GM21381 (cell line): ENCODE results near the gene MAGI3.

Experiments
- ATAC-seq: cut with Tn5 transposase; IDR thresholded peaks from one replicate; pipeline ENCODE4 v1.9.1; 2021; ENCODE audit warnings: mild to moderate bottlenecking, moderate library complexity; ENCODE audit not compliant: unreplicated experiment

Gene MAGI3

DNA sequence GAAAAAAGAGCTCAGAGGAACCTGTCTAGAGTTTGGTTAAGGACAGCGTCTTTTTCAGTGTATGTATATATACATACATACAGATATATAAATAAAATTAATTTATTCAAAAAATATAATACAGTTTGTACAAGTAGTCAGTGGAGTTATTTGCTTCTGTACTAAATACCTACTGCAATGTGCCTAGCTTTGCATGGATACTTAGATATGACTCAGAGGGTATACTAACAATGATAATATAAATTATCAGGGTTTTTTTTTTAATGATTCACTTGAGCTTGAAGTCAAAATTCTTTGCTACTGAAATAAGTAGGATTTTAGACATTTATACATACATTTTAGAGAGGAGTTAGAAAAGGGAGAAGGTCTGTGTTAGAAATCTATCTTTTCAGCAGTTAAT lies 251.1 kb downstream of the MAGI3 start:
- no peak for ATAC-seq

DNA sequence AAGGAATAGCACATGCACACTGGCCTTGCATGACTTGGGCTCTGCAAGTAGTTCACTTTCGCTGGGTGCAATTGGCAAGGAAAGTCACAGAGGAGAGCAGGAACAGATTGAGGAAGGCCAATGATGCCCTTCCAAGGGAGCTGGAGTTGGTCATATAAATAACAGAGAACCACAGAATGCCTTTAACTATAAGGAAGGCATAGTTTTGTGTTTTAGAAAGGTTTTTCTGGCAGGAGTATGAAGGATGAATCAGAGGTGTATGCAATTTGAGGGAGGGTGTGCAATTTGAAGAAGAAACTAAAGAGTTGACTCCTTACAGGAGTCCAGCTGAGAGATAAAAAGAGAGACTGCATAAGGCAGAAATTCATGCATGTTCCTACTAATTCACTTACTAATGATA lies 256.8 kb downstream of the MAGI3 start:
- no peak for ATAC-seq

DNA sequence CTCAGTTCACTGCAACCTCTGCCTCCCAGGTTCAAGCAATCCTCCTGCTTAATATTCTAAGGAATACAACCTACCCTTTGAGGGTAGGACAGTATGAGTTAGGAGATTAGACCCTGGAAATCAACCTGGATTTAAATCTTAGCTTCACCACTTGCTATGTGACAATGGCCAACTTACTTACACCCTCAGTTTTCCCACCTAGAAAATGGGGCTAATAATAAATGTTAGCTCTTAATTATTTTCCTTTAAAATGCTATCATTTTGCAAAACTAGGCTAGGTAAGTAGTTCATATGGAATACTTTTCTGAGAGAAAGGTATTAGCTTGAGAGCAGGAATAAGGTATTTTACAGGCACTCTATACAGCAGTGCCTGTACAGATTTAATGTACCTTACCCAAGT lies 258.2 kb downstream of the MAGI3 start:
- ATAC-seq: no peak

DNA sequence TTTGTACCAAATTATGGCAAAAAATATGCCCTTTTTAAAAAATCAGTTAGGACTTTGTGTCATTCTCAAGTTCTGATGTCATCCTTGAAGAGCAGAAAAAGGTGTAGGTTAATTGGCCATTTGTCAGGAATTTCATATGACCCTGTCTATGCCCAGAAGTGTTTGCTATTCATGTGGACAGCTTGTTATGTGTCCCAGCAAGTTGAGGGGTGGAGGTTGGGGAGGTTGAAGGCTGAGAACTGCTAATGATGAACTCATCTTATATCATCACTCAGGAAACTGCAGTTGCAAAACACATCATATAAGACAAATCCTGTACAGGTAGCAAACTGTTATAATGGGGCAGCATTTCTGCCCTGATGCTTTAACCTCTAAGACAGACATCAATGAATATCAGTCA lies 262.5 kb downstream of the MAGI3 start:
- no peak for ATAC-seq

DNA sequence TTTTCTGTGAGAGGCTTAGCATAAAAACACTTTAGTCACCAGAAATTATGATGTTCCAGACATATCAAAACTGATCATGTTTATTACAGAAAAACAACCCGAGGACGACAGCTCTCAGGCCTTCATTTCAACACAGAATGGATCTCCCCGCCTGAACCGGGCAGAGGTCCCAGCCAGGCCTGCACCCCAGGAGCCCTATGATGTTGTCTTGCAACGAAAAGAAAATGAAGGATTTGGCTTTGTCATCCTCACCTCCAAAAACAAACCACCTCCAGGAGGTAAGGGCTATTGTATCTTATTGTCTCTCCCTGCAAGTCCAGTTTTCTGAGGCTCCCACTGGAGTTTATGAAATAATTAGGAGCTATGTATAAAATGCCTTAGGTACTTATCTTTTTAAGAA lies 263.4 kb downstream of the MAGI3 start:
- no peak for ATAC-seq

DNA sequence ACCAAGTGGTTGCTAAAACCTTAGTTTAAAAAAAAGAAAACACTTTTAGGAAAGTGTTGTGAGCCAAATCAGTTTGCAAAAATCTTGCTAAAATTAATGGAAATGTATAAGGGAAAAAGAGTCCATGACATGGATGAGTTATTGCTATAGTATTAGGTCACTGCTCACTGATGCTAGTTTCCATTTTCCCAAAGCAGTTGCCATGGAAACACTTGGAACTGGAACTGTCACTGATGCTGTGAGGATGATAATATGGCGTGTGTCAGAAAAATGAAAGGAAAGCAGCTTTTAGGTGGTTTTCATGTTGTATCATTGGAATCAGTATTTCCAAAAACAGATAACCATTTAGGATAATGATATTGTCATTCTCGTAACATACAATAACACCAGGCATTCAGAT lies 264.6 kb downstream of the MAGI3 start:
- ATAC-seq: no peak

DNA sequence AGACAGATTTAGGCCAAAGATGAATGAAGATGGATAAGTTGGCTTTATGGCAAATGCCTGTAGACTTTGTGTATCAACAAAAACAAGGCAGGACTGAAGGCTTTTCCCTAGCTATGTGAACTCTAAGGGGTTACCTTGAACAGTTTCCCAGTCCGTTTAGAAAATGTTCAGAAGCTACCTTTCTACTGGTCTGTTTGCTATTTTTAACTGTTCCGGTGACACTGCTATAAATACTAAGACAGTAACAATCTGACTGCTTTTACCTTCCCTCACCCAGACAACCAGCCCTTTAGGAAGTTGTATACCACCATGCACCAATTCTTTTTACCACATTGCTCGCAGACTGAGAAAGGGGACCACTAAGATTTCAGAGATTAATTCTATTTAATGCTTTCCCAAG lies 266.8 kb downstream of the MAGI3 start:
- ATAC-seq: no peak

DNA sequence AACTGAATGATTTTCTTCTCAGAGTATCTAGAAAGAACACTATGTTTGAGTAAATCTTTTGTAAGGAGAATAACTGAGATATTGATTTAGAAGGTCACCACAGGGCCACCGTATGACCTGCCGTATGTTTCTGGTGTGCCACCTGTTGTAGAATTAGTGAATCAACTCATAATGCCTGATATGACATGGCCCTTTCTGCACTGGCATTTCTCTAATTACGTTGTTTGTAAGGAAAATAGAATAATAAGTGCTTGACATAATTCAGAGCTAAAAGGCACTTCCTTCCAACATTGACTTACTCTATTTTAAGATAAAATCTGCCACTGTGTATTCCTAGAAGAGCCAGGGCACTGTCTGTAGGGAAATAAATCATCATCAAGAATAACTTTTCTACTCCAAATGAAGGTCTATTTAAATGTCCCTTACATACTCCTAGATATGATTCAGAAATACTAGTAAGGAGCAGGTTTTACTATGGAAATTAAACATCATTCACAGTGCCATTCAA lies 267.3 kb downstream of the MAGI3 start:
- ATAC-seq: no peak

DNA sequence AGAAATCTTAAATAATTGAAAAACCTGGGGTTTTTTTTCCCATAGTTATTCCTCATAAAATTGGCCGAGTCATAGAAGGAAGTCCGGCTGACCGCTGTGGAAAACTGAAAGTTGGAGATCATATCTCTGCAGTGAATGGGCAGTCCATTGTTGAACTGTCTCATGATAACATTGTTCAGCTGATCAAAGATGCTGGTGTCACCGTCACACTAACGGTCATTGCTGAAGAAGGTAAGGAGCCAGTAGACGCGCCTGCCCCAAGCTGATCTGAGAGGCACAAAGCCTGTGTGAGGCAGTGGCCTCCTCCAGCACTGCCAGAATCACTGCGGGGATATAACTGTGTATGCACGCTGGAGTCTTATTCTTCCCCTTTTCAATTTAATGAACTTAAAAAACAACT lies 268.7 kb downstream of the MAGI3 start:
- no peak for ATAC-seq

DNA sequence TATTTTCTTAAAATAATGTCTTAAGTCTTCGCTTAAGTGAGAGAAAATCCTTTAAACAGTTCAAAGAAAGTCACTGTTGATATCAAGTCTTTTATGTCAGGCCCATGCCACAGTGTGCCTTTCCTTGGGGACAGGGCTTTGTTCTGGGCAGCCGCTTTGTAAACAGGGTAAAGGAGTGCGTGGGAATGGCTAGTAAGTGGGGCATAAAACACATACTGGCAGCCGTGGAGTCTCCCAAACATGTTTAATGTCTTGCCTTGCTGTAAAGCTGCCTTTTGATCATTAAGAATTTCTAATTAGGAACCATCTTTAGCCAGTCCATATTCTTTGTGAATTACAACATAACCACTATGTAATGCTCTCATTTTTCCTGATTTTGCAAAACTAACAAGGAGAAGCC lies 269.2 kb downstream of the MAGI3 start:
- ATAC-seq: no peak

DNA sequence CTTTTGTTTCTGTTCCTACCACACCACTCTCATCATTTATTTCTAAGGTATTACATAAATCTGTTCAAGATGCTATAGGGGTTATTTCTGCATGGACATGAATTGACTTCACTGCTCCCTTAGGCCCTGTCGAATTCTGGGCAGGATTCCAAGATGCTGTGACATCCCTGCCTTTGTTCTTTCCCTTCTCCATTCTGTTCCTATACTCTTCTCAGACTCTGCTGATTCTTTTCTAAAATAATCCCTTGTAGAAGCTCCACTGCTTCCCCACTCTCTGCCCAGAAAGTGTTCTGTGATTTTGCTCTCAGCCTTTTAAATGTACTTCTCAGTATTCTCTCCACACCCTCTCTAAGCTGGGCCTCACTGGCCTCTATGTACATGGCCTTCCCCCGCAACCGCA lies 269.8 kb downstream of the MAGI3 start:
- no peak for ATAC-seq

DNA sequence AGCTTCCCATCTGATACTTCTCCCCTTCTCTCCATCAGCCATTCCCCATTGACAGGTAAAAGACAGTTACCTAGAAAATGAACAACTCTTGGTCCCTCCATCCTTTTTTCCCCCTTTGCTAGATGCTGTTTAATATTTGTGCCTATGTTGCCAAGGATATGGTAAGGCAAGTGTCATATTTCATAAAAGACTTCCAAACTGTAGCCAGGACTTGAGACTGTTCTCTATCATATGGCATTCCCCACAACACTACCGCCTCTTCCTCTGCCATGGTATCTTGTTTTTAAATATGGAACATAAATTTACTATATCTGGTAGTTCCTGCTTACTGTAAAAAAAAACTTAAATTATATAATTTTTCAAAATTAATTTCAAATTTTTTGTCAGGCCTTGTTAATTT lies 271.8 kb downstream of the MAGI3 start:
- no peak for ATAC-seq

DNA sequence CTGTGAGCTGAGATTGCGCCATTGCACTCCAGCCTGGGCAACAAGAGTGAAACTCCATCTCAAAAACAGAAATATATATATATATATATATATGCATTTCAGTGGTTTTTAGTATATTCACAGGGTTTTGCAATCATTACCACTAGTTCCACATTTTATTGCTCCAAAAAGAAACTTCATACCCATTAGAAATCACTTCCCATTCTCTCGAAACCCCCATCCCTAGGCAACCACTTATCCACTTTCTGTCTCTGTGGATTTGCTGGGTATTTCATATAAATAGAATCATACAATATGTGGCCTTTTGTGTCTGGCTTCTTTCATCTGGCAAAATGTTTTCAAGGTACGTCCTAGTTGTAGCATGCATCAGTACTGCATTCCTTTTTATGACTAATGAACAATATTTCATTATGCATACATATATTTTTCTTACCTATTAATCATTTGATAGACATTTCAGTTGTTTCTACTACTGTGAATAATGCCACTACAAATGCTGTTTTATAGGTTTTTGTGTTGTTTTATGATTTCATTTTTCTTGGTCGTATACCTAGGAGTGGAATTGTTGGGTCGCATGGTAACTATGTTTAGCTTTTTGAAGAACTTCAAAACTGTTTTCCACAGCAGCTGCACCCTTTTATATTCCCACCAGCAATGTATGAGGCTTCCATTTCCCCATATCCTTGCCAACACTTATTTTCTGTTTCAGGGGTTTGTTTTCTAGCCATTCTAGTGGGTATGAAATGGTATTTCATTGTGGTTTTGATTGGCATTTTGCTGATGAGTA lies 273.0 kb downstream of the MAGI3 start:
- ATAC-seq: no peak

DNA sequence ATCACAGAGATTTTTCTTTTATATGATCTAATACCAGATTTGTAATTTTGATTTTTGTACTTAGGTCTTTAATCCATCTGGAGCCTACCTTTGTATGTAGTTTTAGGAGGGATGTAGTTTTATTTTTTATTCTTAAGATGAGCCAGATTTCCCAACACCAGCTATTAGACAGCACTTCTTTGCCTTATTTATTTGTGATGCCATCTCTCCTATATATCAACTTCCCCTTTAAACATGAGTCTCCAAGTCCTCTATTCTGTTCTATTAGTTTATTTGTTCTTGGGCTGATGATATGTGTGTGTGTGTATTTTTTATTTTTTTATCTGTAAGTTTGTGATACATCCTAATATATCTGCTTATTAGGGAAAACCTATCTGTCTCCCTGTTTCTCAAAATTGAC lies 274.8 kb downstream of the MAGI3 start:
- ATAC-seq: no peak

DNA sequence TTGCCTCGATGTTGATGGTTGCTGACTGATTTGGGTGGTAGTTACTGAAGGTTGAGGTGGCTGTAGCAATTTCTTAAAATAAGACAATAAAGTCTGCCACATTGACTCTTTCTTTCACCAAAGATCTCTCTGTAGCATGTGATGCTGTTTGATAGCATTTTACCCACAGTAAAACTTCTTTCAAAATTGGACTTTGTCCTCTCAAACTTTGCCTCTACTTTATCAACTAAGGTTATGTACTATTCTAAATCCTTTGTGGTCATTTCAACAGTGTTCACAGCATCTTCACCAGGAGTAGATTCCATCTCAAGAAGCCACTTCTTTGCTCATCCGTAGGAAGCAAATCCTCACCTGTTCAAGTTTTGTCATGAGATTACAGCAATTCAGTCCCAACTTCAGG lies 275.8 kb downstream of the MAGI3 start:
- ATAC-seq: no peak

DNA sequence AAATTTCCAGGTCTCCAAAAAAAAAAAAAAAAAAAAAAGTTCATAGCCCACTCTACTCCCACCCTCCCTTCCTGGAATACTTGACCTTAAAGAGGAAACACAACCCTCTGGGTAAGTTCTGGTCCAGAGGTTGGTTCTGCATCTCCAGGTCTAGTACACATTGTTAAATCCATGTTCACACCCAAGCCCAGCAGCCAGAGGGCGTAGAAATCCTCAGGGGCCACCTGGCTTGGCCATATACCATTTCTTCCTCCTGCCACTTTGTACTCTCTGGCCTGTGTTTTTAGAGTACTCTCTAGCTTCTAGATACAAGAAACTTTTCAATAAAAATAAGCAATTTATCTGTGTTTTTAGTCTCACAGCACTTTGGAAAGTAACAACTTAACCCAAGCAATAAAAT lies 279.7 kb downstream of the MAGI3 start:
- ATAC-seq: no peak

DNA sequence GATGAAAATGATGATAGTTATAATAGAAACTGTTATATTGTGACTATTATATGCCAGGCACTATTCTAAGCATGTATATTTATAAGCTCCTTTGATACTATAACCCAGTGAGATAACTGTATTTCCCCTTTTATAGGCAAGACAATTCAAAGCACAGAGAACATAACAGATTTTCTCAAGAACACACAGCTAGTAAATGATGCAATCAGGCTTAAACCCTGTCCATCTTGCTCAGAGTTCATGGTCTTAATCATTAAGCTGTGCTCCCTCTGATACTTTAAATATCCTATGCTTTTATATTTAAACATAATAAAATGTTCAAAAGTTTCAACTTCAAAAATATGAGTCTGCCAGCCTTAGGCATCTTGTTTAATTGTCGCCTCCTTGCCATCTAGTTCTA lies 280.3 kb downstream of the MAGI3 start:
- no peak for ATAC-seq

DNA sequence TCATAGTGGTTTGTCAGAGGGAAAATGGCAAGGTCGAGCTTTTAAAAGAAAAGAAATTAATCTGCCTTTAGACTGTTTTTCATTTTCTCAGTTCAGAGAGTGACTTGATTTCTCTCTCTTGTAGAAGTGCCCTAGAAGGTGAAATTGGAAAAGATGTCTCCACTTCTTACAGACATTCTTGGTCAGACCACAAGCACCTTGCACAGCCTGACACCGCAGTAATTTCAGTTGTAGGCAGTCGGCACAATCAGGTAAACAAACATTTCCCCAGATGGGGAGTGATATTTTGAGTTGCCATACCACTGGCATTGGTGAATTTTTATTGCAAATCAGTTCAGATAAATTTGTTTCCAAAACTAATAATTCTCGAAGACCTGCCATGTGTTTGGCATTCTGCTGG lies 282.2 kb downstream of the MAGI3 start:
- ATAC-seq: no peak

DNA sequence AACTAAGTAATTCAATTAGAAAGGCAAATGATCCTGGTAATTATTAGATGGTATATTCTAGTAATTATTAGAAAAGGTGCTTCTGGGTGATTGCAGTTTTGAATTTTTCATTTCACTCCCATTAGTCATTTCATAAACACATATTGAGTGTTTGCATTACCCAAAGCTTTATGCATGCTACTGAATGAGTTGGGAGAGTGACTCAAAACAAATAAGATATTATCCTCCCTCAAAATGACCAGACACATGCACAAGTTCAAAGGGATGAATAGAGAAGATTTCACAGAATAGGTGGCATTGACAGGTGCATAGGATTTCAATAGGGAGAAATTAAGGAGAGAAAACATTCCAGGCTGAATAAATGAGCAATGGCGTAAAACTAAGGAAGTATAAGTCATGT lies 284.3 kb downstream of the MAGI3 start:
- ATAC-seq: no peak

DNA sequence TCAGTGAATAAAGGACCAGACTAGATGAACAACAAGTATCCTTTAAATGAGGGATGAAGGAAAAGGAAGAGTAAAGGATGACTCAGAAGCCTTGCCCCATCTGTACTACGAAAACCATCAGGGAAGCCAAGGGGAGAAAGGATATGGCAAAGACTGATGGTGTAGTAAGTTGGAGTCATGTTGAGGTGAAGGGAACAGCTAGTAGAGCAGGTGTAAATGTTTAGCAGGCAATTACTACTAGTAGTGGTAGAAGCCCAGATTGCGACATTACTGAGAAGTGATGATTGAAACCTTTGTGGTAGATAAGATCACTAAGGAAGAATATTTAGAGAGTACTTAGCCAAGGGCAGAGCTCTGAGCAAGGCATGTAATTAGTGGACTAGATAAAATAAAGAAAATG lies 285.0 kb downstream of the MAGI3 start:
- ATAC-seq: no peak

DNA sequence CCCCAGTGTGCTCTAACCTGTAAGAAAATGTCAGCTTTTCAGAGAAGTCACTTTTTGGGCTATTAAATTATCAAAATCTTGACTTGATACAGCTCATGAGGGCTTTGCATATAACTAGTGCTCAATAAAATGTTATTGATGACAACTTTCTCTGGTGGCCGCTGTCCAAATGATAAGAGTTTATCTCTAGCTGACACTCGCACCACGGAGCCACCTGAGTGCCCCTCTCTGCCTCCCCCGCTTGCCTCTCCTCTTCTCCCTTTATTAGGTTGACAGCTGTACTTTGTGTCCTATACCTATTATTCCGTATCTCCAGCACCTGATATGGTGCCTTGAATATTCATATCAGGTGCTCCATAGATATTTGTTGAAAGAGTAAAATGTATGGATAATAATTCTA lies 286.2 kb downstream of the MAGI3 start:
- ATAC-seq: no peak

DNA sequence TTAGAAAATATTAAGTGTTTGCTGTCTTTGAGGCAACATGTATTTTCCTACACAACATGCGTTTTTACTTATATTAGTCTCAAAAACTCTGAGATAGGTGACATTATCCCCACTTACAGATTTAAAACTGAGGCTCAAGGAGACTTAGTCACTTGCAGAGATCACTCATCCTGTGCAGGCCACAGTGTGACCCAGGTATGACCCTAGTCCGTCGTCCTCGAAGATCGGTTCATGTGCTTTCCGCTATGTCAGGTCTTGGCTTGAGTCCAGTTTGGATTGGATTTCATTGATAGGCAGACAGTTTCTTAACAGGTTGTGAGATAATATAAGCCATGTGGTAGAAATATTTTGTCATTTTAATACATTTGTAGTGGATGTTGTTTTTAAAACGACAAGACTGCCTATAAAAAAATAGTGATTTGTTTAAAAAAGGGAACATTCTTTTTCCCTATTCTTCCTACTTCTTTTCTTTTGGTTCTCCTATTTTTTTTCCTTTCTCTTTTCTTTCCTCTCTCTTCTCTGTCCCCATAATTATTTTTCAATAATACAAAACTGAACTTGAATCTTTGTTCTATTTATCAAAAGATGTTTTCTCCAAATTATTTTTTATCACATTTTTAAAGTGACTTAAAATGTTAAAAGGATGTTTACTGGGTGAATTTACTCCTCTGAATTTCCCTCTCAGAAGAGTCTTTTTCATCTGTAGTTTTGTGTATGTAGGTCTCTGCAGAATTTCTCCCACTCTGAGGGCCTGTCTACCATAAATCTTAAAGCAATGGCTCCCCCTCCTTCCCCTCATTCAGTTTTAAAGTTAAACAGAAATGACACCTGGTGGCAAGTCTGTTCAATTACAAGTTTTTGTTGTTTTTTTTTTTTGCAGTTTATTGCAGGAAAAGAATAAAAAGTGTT lies 287.2 kb downstream of the MAGI3 start:
- no peak for ATAC-seq
